ENCODE measurements around the gene FYB2. TPM values are rescaled to one million over a fixed set of nuclear protein-coding genes. Genes with fewer than 3 reads are reported as not detected.

FYB2 gene
- polyA plus RNA-seq, 1 donor (not counting 4 experiments of a cell fraction or from before 2014, with no cell fraction given), result not detected

DNA sequence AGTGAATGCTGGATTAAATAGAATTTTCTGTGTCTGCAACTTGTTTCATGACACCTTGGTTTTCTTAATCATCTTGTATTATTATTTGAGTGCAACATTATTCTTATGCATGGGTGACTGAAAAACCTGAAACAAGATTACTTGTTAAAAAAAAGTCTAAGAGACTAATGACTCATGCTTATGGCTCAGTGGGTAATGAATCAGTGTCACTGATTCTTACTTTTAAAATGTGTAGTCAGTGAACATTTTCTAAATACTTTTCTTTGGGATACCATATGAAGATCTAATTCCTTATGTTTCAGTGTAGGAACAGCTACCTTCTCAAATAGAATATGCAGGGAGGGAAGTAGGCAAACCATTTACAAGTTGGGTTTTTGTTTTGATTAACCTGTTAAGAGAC lies 108.6 kb downstream of the FYB2 start:
- Histone ChIP-seq H4K20me1 (ENCODE audit: control insufficient read depth, extremely low read depth, insufficient read depth, low read length) (no peaks in the 10 kb centered on the region), H3K9me3 (ENCODE audit: control insufficient read depth, low read depth, low read length) (no peaks in the 10 kb centered on the region), H3K9ac (ENCODE audit: control insufficient read depth, extremely low read depth, insufficient read depth, low read length) (no peak overlapping the region), H2AFZ (ENCODE audit: control insufficient read depth, low read length) (no peak overlapping the region), H3K79me2 (ENCODE audit: control insufficient read depth, insufficient read depth, low read length) (no peaks in the 10 kb centered on the region), H3K4me1 (ENCODE audit: control insufficient read depth, extremely low read depth, insufficient read depth, low read length) (peaks cover 7% of the 10 kb centered on the region), H3K36me3 (ENCODE audit: control insufficient read depth in 2 of 2, extremely low read depth in 1 of 2, insufficient read depth in 2 of 2, low read length in 2 of 2) (no peaks in the 10 kb centered on the region), H3K4me2 (ENCODE audit: control insufficient read depth, extremely low read depth, insufficient read depth, low read depth, low read length) (no peak overlapping the region), H3K27ac (ENCODE audit: control insufficient read depth, insufficient read depth, low read length) (no peak overlapping the region), H3K27me3 (ENCODE audit: control insufficient read depth, extremely low read depth, insufficient read depth, low read length) (no peaks in the 10 kb centered on the region), H3K4me3 (ENCODE audit: control insufficient read depth in 2 of 3, extremely low read depth in 1 of 3, insufficient read depth in 2 of 3, low read depth in 1 of 3, low read length in 3 of 3) (no peak overlapping the region), H3K9me1 (ENCODE audit: control insufficient read depth, extremely low read depth, insufficient read depth, low read length) (no peaks in the 10 kb centered on the region)
- FAIRE-seq (no peak), DNase-seq (ENCODE audit: low read depth, low spot score) (no peak)
- dilution Hi-C loops (cut with MboI; ENCODE audit: extremely low pct_ligation_motif_present, low sequenced_read_pairs), result no loop called here
- TF ChIP-seq EZH2 (IDR thresholded peaks at IDR 0.05; ENCODE audit: low read length), result no peak
- TF ChIP-seq, protein P1, sequence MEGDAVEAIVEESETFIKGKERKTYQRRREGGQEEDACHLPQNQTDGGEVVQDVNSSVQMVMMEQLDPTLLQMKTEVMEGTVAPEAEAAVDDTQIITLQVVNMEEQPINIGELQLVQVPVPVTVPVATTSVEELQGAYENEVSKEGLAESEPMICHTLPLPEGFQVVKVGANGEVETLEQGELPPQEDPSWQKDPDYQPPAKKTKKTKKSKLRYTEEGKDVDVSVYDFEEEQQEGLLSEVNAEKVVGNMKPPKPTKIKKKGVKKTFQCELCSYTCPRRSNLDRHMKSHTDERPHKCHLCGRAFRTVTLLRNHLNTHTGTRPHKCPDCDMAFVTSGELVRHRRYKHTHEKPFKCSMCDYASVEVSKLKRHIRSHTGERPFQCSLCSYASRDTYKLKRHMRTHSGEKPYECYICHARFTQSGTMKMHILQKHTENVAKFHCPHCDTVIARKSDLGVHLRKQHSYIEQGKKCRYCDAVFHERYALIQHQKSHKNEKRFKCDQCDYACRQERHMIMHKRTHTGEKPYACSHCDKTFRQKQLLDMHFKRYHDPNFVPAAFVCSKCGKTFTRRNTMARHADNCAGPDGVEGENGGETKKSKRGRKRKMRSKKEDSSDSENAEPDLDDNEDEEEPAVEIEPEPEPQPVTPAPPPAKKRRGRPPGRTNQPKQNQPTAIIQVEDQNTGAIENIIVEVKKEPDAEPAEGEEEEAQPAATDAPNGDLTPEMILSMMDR (optimal IDR thresholded peaks at IDR 0.05 in 1 of 3, IDR thresholded peaks at IDR 0.05 in 1 of 3, conservative IDR thresholded peaks at IDR 0.05 in 1 of 3; ENCODE audit: extremely low read depth in 1 of 3, insufficient read depth in 2 of 3, low read length in 3 of 3), result no peak

DNA sequence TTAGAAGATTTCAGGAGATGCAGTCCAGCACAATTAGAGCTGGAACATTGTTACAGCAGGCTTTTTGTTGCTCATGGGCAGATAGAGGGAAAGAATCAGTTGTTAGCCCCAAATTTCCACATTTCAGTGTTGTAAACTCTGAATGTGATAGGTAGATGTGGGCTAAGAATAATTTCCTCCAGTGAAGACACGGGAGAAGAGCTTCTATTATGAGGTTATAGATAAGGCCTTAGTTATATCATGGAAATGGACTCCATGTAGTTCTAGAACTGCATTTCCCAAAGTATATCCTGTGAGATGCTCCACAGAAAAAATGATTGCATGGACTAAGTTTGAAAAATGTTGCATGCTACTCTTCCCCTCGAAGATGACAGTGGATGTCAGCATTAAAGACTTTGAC lies 109.2 kb downstream of the FYB2 start:
- FAIRE-seq, result peak; percentile 67
- H3K9ac ChIP-seq (ENCODE audit: control insufficient read depth, extremely low read depth, insufficient read depth, low read length), result no peak overlapping the region
- no peak for DNase-seq (ENCODE audit: low read depth, low spot score)
- H3K4me2 ChIP-seq (ENCODE audit: control insufficient read depth, extremely low read depth, insufficient read depth, low read depth, low read length), result no peak overlapping the region
- H3K27ac ChIP-seq (ENCODE audit: control insufficient read depth, insufficient read depth, low read length), result no peak overlapping the region
- no peak overlapping the region for H2AFZ ChIP-seq (ENCODE audit: control insufficient read depth, low read length)
- no peak overlapping the region for H3K4me3 ChIP-seq (ENCODE audit: control insufficient read depth in 2 of 3, extremely low read depth in 1 of 3, insufficient read depth in 2 of 3, low read depth in 1 of 3, low read length in 3 of 3)
- dilution Hi-C loops (cut with MboI; ENCODE audit: extremely low pct_ligation_motif_present, low sequenced_read_pairs), result no loop called here
- H3K9me3 ChIP-seq (ENCODE audit: control insufficient read depth, low read depth, low read length), result no peaks in the 10 kb centered on the region
- TF ChIP-seq, protein P1 (optimal IDR thresholded peaks at IDR 0.05 in 1 of 3, IDR thresholded peaks at IDR 0.05 in 1 of 3, conservative IDR thresholded peaks at IDR 0.05 in 1 of 3; ENCODE audit: extremely low read depth in 1 of 3, insufficient read depth in 2 of 3, low read length in 3 of 3), result no peak
- no peak for TF ChIP-seq EZH2 (IDR thresholded peaks at IDR 0.05; ENCODE audit: low read length)
- H3K27me3 ChIP-seq (ENCODE audit: control insufficient read depth, extremely low read depth, insufficient read depth, low read length), result no peaks in the 10 kb centered on the region
- H4K20me1 ChIP-seq (ENCODE audit: control insufficient read depth, extremely low read depth, insufficient read depth, low read length), result no peaks in the 10 kb centered on the region
- no peaks in the 10 kb centered on the region for H3K9me1 ChIP-seq (ENCODE audit: control insufficient read depth, extremely low read depth, insufficient read depth, low read length)
- H3K79me2 ChIP-seq (ENCODE audit: control insufficient read depth, insufficient read depth, low read length), result no peaks in the 10 kb centered on the region
- peaks cover 7% of the 10 kb centered on the region for H3K4me1 ChIP-seq (ENCODE audit: control insufficient read depth, extremely low read depth, insufficient read depth, low read length)
- no peaks in the 10 kb centered on the region for H3K36me3 ChIP-seq (ENCODE audit: control insufficient read depth in 2 of 2, extremely low read depth in 1 of 2, insufficient read depth in 2 of 2, low read length in 2 of 2)
